HFFc6 (cell line): ENCODE data around the gene LCA5L. TPM values are rescaled to one million over a fixed set of nuclear protein-coding genes. Genes with fewer than 3 reads are reported as not detected.

Experiments
- DNase-seq: peaks from one replicate; pipeline ENCODE4 v3.0.0-alpha.2; 2018
- H3K27ac Mint-ChIP-seq: 2 replicates; pipeline ENCODE4 v1.8.0; 2020; ENCODE audit warnings: mild to moderate bottlenecking, mixed read lengths
- H3K27me3 Mint-ChIP-seq: 2 replicates; pipeline ENCODE4 v1.8.0; 2021; ENCODE audit warnings: mild to moderate bottlenecking, moderate library complexity, mixed read lengths; ENCODE audit not compliant: insufficient read depth
- H3K36me3 Mint-ChIP-seq: 2 replicates; pipeline ENCODE4 v1.8.0; 2021; ENCODE audit warnings: low read depth, mixed read lengths
- H3K4me1 Mint-ChIP-seq: 2 replicates; pipeline ENCODE4 v1.8.0; 2020; ENCODE audit warnings: low read depth, mixed read lengths
- H3K4me3 Mint-ChIP-seq: 2 replicates; pipeline ENCODE4 v1.8.0; 2020; ENCODE audit warnings: mild to moderate bottlenecking, moderate library complexity, mixed read lengths
- H3K9me3 Mint-ChIP-seq: 2 replicates; pipeline ENCODE4 v1.8.0; 2020; ENCODE audit warnings: mild to moderate bottlenecking, mixed read lengths
- total RNA-seq, 6 experiments: library from RNA; stranded (reverse); fragmentation: NEBNext Ultra II Directional; extraction: Animal tissue kit (Norgen Biotek cat#: 25700); gene quantifications; 2 replicates in 1 of 6; 3 replicates in 5 of 6; pipeline ENCODE4 v1.2.3, GENCODE V29; 2021
- TF ChIP-seq, protein P1 (sequence below): fragments of 200-600 bp; sonication (generic); IDR thresholded peaks from 2 replicates; pipeline ENCODE4 v1.5.0; 2021; ENCODE audit warnings: antibody characterized with exemption, mild to moderate bottlenecking

Gene LCA5L
- total RNA-seq, 6 experiments from 2014 or later: 0.73 to 1.4 (median 0.86) TPM

- no peak for DNase-seq
- H3K27ac Mint-ChIP-seq: no peak overlapping the region
- H3K4me3 Mint-ChIP-seq: no peak overlapping the region
- TF ChIP-seq, protein P1, sequence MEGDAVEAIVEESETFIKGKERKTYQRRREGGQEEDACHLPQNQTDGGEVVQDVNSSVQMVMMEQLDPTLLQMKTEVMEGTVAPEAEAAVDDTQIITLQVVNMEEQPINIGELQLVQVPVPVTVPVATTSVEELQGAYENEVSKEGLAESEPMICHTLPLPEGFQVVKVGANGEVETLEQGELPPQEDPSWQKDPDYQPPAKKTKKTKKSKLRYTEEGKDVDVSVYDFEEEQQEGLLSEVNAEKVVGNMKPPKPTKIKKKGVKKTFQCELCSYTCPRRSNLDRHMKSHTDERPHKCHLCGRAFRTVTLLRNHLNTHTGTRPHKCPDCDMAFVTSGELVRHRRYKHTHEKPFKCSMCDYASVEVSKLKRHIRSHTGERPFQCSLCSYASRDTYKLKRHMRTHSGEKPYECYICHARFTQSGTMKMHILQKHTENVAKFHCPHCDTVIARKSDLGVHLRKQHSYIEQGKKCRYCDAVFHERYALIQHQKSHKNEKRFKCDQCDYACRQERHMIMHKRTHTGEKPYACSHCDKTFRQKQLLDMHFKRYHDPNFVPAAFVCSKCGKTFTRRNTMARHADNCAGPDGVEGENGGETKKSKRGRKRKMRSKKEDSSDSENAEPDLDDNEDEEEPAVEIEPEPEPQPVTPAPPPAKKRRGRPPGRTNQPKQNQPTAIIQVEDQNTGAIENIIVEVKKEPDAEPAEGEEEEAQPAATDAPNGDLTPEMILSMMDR: peak; percentile 63
- no peaks in the 10 kb centered on the region for H3K36me3 Mint-ChIP-seq
- H3K9me3 Mint-ChIP-seq: no peaks in the 10 kb centered on the region
- H3K4me1 Mint-ChIP-seq: peaks cover 15% of the 10 kb centered on the region
- H3K27me3 Mint-ChIP-seq: peaks cover 16% of the 10 kb centered on the region
Observed at GRCh38 chr21:39456665-39457064, 11.1 kb upstream of the LCA5L start.

GRCh38 chr21:39454949-39455668 is 9.5 kb upstream of the LCA5L start:
- peaks cover 16% of the 10 kb centered on the region for H3K4me1 Mint-ChIP-seq
- no peak overlapping the region for H3K27ac Mint-ChIP-seq
- H3K36me3 Mint-ChIP-seq: no peaks in the 10 kb centered on the region
- no peaks in the 10 kb centered on the region for H3K9me3 Mint-ChIP-seq
- TF ChIP-seq, protein P1: no peak
- no peak overlapping the region for H3K4me3 Mint-ChIP-seq
- peaks cover 20% of the 10 kb centered on the region for H3K27me3 Mint-ChIP-seq
- no peak for DNase-seq

- peaks cover 16% of the 10 kb centered on the region for H3K4me1 Mint-ChIP-seq
- H3K27me3 Mint-ChIP-seq: peaks cover 21% of the 10 kb centered on the region
- TF ChIP-seq, protein P1: no peak
- no peak overlapping the region for H3K4me3 Mint-ChIP-seq
- H3K9me3 Mint-ChIP-seq: no peaks in the 10 kb centered on the region
- no peak for DNase-seq
- no peak overlapping the region for H3K27ac Mint-ChIP-seq
- no peaks in the 10 kb centered on the region for H3K36me3 Mint-ChIP-seq
Observed at GRCh38 chr21:39453571-39454179, 8.1 kb upstream of the LCA5L start.

DNA sequence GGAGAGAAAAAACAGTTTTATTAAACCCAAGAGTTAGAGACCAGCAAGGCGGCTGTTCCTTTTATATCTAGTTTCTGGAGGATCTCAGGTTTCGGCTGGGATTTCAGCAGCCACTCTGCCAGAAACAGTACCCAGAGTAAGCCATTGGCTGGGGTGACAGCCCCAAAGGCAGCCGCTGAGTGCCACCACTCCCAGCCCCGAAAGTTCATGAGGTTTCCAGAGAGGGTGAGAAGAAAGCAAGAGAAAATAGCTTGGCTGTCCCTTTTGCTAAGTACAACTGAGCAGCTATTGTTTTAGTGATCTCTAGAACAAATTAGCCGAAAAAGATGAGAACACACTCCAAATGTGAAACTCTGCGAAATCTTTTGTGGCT is 7.4 kb upstream of the LCA5L start:
- Mint-ChIP-seq H3K9me3 (no peaks in the 10 kb centered on the region), H3K4me3 (no peak overlapping the region), H3K27me3 (peaks cover 21% of the 10 kb centered on the region), H3K27ac (no peak overlapping the region), H3K4me1 (peaks cover 16% of the 10 kb centered on the region), H3K36me3 (no peaks in the 10 kb centered on the region)
- TF ChIP-seq, protein P1: no peak
- no peak for DNase-seq

DNA sequence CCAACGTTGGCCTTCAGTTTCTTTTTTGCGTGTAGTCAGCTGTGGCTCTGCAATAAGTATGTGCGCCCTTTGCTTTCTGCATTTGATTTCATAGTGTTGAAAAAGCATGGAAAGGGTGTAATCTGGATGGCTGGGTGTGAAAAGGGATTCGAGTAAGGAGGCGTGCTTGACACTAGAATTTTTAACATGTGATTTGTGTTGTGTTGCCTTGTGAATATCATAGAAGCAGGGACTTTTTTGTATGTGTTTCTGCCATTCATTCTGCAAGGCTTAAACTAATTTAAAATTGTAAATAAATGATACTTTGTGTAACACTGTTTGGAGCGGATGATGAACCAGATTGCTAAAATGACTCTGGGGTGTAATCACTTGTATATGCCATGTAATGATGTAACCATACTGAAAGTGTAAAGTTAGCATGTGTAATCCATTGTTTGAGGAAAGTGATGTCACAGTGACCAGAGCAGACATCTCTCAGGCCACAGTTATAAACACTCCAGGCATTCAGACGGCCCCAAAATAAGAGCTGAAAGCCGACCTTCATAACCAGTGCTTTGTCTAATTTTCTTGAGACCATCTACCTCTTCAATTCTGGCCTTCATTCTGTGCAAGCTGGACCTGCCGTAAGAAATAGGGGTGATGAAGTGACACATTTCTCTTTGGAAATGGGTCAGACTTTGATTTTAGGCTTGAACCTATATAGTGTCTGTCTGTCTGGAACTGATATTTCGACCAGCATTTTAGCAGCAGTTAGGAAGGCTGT is 6.8 kb upstream of the LCA5L start:
- Mint-ChIP-seq H3K4me1 (peaks cover 16% of the 10 kb centered on the region), H3K27ac (no peak overlapping the region), H3K36me3 (no peaks in the 10 kb centered on the region), H3K4me3 (no peak overlapping the region), H3K9me3 (no peaks in the 10 kb centered on the region), H3K27me3 (peaks cover 21% of the 10 kb centered on the region)
- peak; percentile 32 for DNase-seq
- TF ChIP-seq, protein P1: no peak
